Umbilical cord (tissue), 2 donors: ENCODE results near the gene TMEM134. TPM values are rescaled to one million over a fixed set of nuclear protein-coding genes. Genes with fewer than 3 reads are reported as not detected.
"Not testable (repeated sequence)": the region's sequence is repeated elsewhere in the genome, so short reads cannot be mapped to it uniquely, and the experiment has no call there.

Source experiments
- DNase-seq: peaks from one replicate; pipeline ENCODE4 v3.0.0-alpha.2; 2015; ENCODE audit warnings: low spot score
- total RNA-seq: library from RNA; depleted of rRNA; stranded (reverse); fragments of >200 nt; gene quantifications from one replicate; pipeline ENCODE4 v1.2.3, GENCODE V29; 2014; ENCODE audit warnings: low replicate concordance; ENCODE audit not compliant: insufficient read depth

The TMEM134 gene
- total RNA-seq, 1 donor from 2014 or later = 10.6 TPM

GRCh38 chr11:67438158-67438902, 30.7 kb downstream of the TMEM134 start:
- no peak for DNase-seq

- no peak for DNase-seq
Observed at GRCh38 chr11:67437809-67438157, 31.3 kb downstream of the TMEM134 start.

GRCh38 chr11:67437082-67437808, 31.8 kb downstream of the TMEM134 start, which contains the start of gene PTPRCAP:
TSS of gene PTPRCAP (minus strand) at chr11:67437682. CDS start at chr11:67437619, 63 bp downstream.
- no peak for DNase-seq

- DNase-seq = no peak
Observed at GRCh38 chr11:67436459-67437081, 32.5 kb downstream of the TMEM134 start.

GRCh38 chr11:67435727-67436458, 33.2 kb downstream of the TMEM134 start:
- no peak for DNase-seq

- no peak for DNase-seq
Observed at GRCh38 chr11:67435031-67435726, 33.9 kb downstream of the TMEM134 start.

- DNase-seq = no peak
Observed at GRCh38 chr11:67434395-67434881, 34.6 kb downstream of the TMEM134 start.

- DNase-seq = no peak
Observed at GRCh38 chr11:67433536-67434394, 35.3 kb downstream of the TMEM134 start.

- no peak for DNase-seq
Observed at GRCh38 chr11:67432655-67433349, 36.2 kb downstream of the TMEM134 start.

GRCh38 chr11:67431346-67432249, 37.5 kb downstream of the TMEM134 start:
- DNase-seq = no peak

GRCh38 chr11:67429722-67430121, 39.3 kb downstream of the TMEM134 start:
- no peak for DNase-seq

GRCh38 chr11:67429038-67429668, 39.9 kb downstream of the TMEM134 start:
- no peak for DNase-seq

- peak; percentile 99 for DNase-seq
Observed at GRCh38 chr11:67428052-67429001, 40.7 kb downstream of the TMEM134 start, which contains the start of gene RPS6KB2. TSS of gene RPS6KB2 (plus strand) at chr11:67428494. CDS start at chr11:67428546, 52 bp downstream.

- not testable (repeated sequence) for DNase-seq
Observed at GRCh38 chr11:67427364-67427859, 41.6 kb downstream of the TMEM134 start.

- DNase-seq = no peak
Observed at GRCh38 chr11:67423891-67424613, 45.0 kb downstream of the TMEM134 start.

GRCh38 chr11:67423466-67423865, 45.6 kb downstream of the TMEM134 start:
- no peak for DNase-seq
